Iris pigment epithelial cell (primary cell): Measurements from ENCODE around the gene KRTAP5-5.
"Not testable (repeated sequence)": the region's sequence is repeated elsewhere in the genome, so short reads cannot be mapped to it uniquely, and the experiment has no call there.

Experiments used
- DNase-seq: peaks from one replicate; pipeline ENCODE4 v3.0.0-alpha.2; 2011; ENCODE audit warnings: low read depth

Gene KRTAP5-5

GRCh38 chr11:1656670-1657069, 27.1 kb downstream of the KRTAP5-5 start:
- no peak for DNase-seq

GRCh38 chr11:1659506-1659905, 29.9 kb downstream of the KRTAP5-5 start:
- no peak for DNase-seq

DNA sequence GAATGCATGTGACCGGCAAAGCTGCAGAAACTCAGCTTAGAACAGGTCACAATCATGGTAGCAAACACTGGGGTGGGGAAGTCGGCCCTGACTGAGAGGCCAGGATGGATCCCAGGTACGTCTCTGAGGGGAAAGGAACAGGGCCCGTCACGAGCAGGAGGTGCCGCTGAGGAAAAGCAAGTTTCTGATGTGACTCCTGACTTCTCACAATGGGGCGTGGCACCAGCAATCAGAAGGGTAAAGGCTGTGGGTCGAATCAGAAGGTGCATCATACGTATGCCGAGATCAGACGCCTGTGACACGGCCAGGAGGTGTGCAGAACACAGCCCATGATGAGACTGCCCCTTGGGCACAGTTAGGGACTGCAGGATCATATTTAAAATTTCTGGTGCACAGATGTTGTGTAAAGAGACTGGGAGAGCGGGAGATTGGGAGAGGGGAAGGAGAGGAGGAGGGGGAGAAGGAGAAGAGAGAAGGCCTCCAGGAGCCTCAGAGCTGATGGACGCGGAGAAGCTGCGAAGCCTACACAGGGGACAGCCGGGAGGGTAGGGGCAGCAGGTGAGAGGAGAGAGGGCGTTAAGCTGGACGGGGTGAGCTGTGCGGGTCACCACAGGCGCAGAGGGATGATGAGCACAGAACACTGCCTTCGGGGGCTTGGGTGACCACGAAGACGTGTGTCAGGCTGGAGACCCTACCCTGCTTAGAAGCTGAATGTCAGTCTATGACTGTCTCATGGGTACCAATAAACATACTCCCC, 30.7 kb downstream of the KRTAP5-5 start:
- no peak for DNase-seq

DNA sequence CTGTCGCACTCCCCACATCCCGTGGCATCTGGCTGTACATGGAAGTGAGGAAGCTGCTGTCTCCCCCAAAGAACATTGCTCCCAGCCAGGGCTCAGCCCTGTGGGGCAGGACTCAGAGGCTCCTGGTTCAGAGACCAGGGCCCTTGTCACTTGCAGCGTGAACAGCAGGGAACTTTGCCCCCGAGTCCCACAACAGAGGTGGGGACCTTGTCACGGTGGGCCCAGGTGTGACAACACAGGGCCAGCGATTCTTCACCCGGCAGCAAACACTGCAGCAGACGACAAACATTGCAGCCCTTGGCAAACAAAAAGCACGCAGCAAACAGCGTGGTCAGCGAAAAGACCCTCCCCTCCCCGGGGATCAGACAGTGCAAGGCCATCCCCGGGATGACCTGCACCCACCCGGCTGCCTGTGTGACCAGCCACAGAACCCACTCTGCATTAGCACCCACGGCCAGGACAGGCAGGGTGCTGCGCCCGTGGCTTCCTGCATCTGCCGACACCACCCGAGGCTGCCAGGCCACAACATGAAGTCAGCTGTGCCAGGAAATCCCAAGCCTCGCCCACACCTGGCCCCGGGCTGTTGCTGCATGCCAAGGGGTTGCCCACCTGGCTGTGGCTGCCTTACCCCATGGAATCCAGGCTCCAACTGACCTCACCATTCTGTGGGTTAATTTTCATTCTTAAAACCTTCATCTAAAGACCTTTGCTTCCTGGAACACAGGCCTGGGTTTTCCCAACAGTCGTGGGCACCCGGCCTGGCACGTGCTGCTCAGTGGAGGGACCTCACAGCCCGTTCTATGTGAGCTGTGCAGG, 32.1 kb downstream of the KRTAP5-5 start:
- not testable (repeated sequence) for DNase-seq

GRCh38 chr11:1662699-1663283, 33.2 kb downstream of the KRTAP5-5 start:
- DNase-seq = not testable (repeated sequence)

GRCh38 chr11:1665313-1665712, 35.7 kb downstream of the KRTAP5-5 start:
- no peak for DNase-seq

DNA sequence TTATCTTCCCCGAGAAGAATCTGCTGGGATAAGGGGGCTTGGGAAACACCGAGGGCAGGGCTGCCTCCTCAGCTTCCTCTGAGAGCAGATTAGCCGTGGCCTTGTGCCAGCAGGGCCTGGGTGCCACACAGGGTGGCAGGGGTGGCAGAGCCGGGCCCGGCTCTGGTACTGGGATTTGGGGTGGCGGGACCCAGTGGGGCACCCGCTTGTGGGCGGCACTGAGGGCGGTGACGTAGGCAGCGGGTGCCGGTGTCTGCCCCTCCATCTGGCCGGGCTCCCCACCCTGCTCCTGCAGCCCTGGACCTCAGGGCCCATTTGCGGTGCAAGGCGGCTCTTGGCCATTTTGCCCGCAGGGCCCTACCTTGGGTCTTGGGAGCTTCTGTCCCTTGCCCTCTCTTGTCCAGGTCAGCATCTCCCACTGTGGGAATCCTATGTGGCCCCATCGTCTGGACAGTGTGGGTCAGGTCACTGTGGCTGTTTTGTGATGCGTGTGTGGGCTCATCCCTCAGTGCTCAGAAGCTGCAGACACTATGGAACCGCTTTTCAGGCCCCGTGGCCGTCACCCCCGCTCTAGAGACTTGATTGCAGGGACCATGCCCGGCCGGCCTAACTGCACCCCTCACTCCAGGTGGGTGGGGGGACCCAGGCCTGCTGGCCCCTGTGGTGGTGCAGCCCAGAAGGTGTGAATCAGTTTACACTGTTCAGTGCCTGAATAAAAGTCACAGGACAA, 37.7 kb downstream of the KRTAP5-5 start:
- DNase-seq = no peak

DNA sequence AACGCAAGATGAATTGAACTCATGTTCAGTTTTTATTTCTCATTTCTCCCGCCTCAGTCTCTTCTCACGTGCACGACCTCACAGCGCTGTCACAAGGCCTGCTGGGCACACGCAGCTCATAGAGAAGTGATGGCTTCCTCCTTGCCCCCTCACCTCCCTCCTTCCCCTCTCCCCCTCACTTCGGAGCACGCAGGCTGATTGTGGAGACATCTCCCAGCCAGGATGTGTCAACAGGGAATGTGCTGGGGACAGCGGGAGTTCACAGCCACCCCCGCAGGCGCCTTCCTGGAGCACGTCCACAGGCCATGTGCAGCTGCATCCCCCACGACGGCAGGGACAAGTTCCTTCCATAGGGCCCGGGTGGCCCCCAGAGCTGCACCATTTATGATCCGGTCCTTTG, 38.3 kb downstream of the KRTAP5-5 start:
- no peak for DNase-seq

DNA sequence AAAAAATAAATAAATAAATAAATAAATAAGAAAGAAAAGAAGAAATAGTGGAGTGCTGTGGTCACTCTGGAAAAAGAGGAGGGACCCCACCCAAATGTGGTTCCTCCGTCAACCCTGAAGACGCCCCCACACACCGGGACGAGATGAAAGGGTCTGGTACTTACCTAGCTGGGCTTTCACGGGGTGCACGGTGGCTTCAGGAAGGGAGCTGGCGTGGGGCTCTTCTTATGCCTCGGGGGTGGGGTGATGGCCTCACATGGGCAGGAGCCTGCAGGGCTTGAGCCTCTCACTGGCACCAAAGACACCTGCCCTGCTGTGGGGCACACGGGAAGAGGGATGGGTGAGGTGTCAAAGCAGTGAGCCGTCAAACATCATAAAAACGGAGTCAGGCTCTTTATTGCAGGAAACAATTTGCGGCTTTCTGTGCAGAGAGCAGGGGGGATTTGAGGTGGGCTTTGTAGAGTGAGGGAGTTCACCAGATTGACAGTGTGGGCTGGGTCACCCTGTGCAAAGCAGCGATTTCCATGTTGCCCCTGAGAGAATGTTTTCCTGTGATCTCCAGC, 39.4 kb downstream of the KRTAP5-5 start:
- DNase-seq = no peak

GRCh38 chr11:1669546-1670218, 40.1 kb downstream of the KRTAP5-5 start:
- DNase-seq = no peak

- DNase-seq = not testable (repeated sequence)
Observed at GRCh38 chr11:1670457-1670856, 40.9 kb downstream of the KRTAP5-5 start.

DNA sequence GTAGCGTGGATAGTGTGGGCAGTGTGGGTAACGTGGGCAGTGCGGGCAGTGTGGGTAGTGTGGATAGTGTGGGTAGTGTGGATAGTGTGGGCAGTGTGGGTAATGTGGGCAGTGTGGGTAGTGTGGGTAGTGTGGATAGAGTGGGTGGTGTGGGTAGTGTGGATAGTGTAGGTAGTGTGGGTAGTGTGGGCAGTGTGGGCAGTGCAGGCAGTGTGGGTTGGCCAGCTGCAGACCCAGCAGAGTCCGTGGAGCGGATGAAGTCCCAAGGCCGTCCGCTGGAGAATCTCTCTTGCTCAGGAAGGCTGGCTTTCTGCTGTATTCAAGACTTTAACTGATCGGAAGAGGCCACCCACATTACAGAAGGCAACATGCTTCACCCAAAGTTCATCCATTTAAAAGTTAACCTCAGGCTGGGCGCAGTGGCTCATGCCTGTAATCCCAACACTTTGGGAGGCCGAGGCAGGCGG, 41.4 kb downstream of the KRTAP5-5 start:
- no peak for DNase-seq

DNA sequence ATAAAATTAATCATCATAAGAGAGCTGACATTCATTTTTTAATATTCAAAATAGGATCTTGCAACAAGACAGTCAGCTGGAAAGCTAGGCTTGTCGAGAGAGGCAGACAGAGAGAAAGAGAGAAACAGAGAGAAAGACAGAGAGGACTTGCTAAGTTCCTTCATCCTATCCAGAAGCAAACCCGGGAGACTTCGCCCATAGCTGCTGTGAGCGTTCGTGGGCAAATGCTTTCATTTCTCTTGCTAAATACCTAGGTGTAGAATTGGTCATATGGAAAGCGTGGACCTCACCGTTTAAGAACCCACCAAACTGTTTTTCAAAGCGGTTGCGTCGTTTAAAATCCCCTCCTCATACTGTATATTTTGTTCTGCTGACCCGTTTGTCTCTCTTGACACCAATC, 42.1 kb downstream of the KRTAP5-5 start:
- DNase-seq = no peak

DNA sequence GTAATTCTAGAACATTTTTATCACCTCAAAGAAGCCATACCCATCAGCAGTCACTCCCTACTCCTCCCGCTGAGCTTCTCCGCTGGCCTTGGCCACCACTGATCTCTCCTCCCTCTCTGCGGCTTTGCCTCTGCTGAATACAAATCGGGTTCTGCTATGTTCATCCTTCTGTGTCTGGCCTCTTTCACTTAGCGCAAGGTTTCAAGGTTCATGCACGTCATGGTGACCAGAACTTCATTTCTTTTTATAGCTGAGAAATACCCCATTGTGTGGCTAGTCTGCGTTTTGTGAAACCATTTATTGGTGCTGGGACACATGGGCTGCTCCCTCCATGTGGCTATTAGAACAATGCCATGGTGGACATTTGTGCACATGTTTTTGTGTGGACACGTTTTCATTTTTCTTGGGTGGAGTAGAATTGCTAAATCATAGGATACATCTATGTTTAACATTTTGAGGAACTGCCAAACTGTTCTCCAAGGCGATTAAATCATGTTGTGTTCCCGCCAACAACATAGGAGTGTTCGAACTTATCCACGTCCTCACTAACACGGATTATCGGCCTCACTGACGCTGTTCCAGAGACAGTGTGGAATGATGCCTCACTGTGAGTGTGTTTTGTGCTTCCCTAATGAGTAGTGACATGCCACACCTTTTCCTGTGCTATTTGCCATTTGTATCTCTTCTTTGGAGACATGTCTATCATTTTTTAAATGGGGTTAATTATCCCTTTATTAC, 43.2 kb downstream of the KRTAP5-5 start:
- DNase-seq = no peak

DNA sequence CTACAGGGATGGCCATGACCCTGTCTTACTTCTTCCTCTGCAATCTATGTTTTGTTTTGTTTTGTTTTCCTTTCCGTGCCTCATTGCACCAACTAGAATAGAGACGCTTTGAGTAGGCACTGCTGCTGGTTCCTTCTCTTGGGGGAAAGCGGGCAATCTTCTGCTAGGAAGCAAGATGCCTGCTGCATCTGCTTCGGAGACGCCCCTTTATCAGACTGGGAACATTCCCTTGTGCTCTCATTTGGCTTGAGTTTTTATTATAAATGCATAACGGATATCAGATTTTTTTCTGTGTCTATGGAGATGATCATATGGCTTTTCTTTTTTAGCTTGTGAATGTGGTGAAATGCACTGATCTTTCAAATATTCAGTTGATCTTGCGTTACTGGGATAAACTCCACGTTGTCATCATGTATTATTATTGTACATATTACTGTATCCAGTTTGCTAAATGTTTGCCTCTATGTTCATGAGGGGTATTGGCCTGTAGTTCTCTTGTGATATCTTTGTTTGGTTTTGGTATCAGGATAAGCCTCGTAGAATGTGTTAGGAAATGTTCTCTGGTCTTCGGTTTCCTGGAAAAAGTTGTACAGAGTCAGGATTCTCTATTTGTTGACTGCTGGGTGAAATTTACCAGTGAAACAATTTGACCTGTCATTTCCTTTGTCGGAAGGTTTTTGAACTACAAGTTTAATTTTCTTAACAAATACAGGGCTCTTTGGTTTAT, 44.0 kb downstream of the KRTAP5-5 start:
- no peak for DNase-seq

- DNase-seq = no peak
Observed at GRCh38 chr11:1674173-1675131, 44.9 kb downstream of the KRTAP5-5 start.

DNA sequence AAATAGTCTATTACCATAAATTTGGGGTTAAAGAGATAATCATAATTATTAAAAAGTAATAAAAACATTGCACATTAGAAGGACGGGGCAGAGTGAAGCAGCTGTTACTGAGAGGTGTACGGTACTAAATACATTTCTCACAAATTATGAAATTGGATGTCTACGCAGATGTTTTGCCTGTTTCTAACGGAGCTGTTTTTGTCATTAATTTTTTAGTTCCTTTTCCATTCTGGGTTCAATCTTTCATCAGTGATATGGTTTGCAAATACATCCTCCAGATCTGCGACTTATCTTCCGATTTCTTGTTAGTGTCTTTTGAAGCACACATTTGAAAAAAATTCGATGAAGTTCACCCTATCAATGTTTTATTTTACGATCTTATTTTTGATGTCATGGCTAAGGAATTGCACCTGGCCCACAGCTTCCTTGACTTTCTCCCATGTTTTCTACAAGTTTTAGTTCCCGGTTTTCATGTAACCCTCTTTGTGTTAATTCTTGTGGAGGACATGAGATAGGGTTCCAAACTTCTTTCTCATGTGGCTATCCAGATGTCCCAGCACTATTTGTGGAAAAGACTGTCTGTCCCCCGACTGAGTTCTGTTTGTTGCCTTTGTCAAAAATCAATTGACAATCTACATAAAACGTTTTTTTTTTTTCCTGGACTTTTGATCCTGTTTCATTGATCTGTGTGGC, 46.1 kb downstream of the KRTAP5-5 start:
- no peak for DNase-seq

DNA sequence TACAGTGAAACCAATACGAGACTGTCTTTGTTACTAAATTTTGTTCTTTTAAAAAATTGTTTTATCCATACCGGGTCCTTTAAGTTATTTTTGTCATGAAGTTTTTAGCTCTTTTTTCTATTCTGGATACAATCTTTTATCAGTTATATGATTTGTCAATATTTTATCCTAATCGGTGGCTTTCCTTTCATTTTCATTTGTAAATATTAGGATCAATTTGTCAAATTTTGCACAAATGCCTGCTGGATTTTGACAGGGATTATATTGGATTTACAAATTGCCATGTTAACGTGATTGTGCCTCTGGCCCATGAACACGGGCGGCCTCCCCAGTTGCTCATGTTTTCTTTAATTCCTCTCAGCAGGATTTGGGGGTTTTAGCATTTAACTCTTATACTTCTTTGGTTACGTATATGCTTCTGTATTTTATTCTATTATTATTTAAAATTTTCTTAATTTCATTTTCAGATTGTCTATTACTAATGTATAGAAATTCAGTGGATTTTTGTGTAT, 46.7 kb downstream of the KRTAP5-5 start:
- no peak for DNase-seq
